ENCODE measurements around the gene LYRM7.

GRCh38 chr5:131224387-131225201 lies 53.9 kb downstream of the LYRM7 start:
- TF ChIP-seq, protein P1, sequence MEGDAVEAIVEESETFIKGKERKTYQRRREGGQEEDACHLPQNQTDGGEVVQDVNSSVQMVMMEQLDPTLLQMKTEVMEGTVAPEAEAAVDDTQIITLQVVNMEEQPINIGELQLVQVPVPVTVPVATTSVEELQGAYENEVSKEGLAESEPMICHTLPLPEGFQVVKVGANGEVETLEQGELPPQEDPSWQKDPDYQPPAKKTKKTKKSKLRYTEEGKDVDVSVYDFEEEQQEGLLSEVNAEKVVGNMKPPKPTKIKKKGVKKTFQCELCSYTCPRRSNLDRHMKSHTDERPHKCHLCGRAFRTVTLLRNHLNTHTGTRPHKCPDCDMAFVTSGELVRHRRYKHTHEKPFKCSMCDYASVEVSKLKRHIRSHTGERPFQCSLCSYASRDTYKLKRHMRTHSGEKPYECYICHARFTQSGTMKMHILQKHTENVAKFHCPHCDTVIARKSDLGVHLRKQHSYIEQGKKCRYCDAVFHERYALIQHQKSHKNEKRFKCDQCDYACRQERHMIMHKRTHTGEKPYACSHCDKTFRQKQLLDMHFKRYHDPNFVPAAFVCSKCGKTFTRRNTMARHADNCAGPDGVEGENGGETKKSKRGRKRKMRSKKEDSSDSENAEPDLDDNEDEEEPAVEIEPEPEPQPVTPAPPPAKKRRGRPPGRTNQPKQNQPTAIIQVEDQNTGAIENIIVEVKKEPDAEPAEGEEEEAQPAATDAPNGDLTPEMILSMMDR (IDR thresholded peaks at IDR 0.05), result no peak
- no peak for TF ChIP-seq ZFX (IDR thresholded peaks at IDR 0.05; ENCODE audit: borderline replicate concordance)

All from 22Rv1 (cell line).